Adrenal gland (tissue), 5 donors: ENCODE measurements around the gene EXOC3.
"Not testable (repeated sequence)": the region's sequence is repeated elsewhere in the genome, so short reads cannot be mapped to it uniquely, and the experiment has no call there.

Source experiments
- CTCF ChIP-seq, 6 experiments: fragments of 450-650 bp in 4 of 6; fragments of 200-600 bp in 2 of 6; sonication (generic) in 1 of 6; IDR thresholded peaks; 1 replicate in 5 of 6; 2 replicates in 1 of 6; pipeline versions ENCODE4 v1.5.1 to v1.8.0; 2016 to 2021; ENCODE audit warnings: antibody characterized with exemption in 6 of 6, mild to moderate bottlenecking in 2 of 6, moderate library complexity in 1 of 6
- POLR2A ChIP-seq, 2 donors: fragments of 450-650 bp; IDR thresholded peaks; one replicate each; pipeline ENCODE4 v1.6.1; 2017; ENCODE audit warnings: antibody characterized with exemption in 2 of 2, mild to moderate bottlenecking in 2 of 2, moderate library complexity in 1 of 2
- donor health status: DM: no; HTN: no; CAD: no.

GRCh38 chr5:507986-508575, 65.1 kb downstream of the EXOC3 start:
- not testable (repeated sequence) for TF ChIP-seq CTCF, POLR2A (IDR thresholded peaks at IDR 0.05)
